ENCODE data around the gene PHF2.
A peak's percentile ranks its signal among the peaks of the same experiment; 100 is the strongest.

Gene PHF2

DNA sequence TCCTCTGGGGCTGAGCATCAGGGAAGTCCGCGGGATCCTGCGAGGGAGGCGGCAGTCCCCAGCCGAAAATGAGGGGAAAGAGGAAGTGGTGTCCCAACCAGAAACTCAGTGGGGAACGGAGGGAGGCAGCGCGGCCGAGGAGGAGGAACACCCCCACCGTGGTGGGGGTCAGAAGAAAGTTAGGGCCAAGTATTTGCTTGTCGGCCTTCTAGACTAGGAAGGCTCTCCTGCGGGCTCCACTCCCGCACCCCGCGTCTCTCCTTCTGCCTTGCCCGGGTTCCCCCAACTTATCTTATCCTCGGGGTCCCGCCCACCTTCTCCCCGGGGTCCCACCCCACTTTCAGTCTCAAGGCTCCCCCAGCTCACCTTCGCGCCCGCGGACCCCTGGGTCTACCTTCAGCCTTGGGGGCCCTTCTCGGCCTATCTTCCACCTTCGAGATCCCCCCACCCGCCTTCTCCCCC, 557 bp upstream of the PHF2 start:
- Histone ChIP-seq H3K9me2 (replicated peaks; ENCODE audit: insufficient read depth, low read length) (no peaks in the 10 kb centered on the region), H3K27me3 (replicated peaks; ENCODE audit: insufficient read depth, low read length) (no peaks in the 10 kb centered on the region), H3K9ac (ENCODE audit: low read length) (peak overlapping the region; percentile 78), H3K4me1 (ENCODE audit: low read length) (peaks cover 6% of the 10 kb centered on the region; the same call in 1 of the 2 replicates), H2AFZ (ENCODE audit: low read length) (peak overlapping the region; percentile 84), H3K4me3 (ENCODE audit: low read length) (peak overlapping the region; percentile 72), H3K36me3 (replicated peaks; ENCODE audit: insufficient read depth, low read length) (no peaks in the 10 kb centered on the region), H3K4me2 (ENCODE audit: low read depth, low read length) (peak overlapping the region; percentile 96), H3K79me2 (ENCODE audit: low read length) (peaks cover 45% of the 10 kb centered on the region), H4K20me1 (ENCODE audit: insufficient read depth, low read length) (no peaks in the 10 kb centered on the region), H3K9me3 (replicated peaks; ENCODE audit: insufficient read depth, low read length) (no peaks in the 10 kb centered on the region), H3F3A (ENCODE audit: insufficient read depth, low read length) (peaks cover 6% of the 10 kb centered on the region; the same call in 1 of the 2 replicates), H3K27ac (ENCODE audit: low read length) (no peak overlapping the region)
- peak; percentile 37 for DNase-seq
- TF ChIP-seq, protein P1, sequence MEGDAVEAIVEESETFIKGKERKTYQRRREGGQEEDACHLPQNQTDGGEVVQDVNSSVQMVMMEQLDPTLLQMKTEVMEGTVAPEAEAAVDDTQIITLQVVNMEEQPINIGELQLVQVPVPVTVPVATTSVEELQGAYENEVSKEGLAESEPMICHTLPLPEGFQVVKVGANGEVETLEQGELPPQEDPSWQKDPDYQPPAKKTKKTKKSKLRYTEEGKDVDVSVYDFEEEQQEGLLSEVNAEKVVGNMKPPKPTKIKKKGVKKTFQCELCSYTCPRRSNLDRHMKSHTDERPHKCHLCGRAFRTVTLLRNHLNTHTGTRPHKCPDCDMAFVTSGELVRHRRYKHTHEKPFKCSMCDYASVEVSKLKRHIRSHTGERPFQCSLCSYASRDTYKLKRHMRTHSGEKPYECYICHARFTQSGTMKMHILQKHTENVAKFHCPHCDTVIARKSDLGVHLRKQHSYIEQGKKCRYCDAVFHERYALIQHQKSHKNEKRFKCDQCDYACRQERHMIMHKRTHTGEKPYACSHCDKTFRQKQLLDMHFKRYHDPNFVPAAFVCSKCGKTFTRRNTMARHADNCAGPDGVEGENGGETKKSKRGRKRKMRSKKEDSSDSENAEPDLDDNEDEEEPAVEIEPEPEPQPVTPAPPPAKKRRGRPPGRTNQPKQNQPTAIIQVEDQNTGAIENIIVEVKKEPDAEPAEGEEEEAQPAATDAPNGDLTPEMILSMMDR (IDR thresholded peaks at IDR 0.05; ENCODE audit: low read length), result no peak
- TF ChIP-seq EZH2phosphoT487 (IDR thresholded peaks at IDR 0.05; ENCODE audit: low read length) (no peak), EZH2 (optimal IDR thresholded peaks at IDR 0.05; ENCODE audit: low read depth, low read length) (no peak)

DNA sequence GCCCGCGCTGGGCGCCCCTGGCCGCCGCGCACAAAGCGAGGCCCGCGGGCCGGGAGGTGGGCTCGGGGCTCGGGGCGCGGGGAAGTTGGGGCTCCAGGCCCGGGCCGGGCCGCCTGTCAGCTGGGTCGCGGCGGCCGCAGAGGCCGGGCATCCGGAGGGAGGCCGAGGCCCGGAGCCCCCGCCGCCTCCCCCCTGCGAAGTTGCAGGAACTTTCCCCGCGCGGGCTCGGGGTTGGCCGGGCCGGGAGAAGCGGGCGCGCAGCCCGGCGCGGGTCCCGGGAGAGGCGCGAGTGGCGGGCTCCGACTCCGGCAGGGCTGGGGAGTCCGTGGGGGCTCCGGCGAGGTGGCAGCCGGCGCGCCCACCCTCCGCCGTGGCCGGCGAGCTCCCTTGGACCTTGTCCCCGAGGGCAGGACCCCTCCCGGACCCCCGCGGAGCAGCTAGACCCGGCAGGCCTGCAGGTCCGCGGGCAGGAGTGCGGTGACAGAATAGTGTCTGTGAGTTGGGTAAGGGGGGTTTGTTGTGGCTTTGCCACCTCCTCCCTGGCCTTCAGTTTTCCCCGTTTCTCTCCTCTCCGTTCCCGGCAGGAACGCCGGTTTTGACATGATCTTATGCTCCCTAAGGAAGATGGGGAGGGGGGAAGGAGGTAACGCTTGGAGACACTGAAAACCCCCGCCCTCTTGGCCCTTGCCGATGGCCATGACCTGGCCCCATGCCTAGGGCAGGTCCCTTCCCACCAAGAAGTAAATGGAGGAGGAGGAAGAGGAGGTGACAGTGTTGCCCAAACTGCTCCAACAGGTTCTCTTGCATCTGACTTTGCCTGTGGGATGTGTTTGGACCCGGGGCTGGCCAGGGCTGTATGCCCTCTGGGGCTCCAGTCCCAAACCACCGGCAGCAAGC, 942 bp downstream of the PHF2 start:
- Histone ChIP-seq H3F3A (ENCODE audit: insufficient read depth, low read length) (peaks cover 6% of the 10 kb centered on the region; the same call in 1 of the 2 replicates), H3K27me3 (replicated peaks; ENCODE audit: insufficient read depth, low read length) (no peaks in the 10 kb centered on the region), H3K79me2 (ENCODE audit: low read length) (peaks cover 60% of the 10 kb centered on the region), H3K27ac (ENCODE audit: low read length) (no peak overlapping the region), H4K20me1 (ENCODE audit: insufficient read depth, low read length) (no peaks in the 10 kb centered on the region; the same call in 1 of the 2 replicates), H3K4me1 (ENCODE audit: low read length) (peaks cover 6% of the 10 kb centered on the region; the same call in 1 of the 2 replicates), H3K4me2 (ENCODE audit: low read depth, low read length) (peak overlapping the region; percentile 65), H3K9me2 (replicated peaks; ENCODE audit: insufficient read depth, low read length) (no peaks in the 10 kb centered on the region), H3K9me3 (replicated peaks; ENCODE audit: insufficient read depth, low read length) (no peaks in the 10 kb centered on the region), H3K4me3 (ENCODE audit: low read length) (peak overlapping the region; percentile 68), H3K9ac (ENCODE audit: low read length) (peak overlapping the region; percentile 68), H2AFZ (ENCODE audit: low read length) (0 out of 2 replicates have a peak overlapping the region, but pooled peaks have one; percentile 40), H3K36me3 (replicated peaks; ENCODE audit: insufficient read depth, low read length) (no peaks in the 10 kb centered on the region)
- TF ChIP-seq EZH2 (optimal IDR thresholded peaks at IDR 0.05; ENCODE audit: low read depth, low read length) (no peak), EZH2phosphoT487 (IDR thresholded peaks at IDR 0.05; ENCODE audit: low read length) (no peak)
- TF ChIP-seq, protein P1 (IDR thresholded peaks at IDR 0.05; ENCODE audit: low read length), result no peak
- peak; percentile 32 for DNase-seq

DNA sequence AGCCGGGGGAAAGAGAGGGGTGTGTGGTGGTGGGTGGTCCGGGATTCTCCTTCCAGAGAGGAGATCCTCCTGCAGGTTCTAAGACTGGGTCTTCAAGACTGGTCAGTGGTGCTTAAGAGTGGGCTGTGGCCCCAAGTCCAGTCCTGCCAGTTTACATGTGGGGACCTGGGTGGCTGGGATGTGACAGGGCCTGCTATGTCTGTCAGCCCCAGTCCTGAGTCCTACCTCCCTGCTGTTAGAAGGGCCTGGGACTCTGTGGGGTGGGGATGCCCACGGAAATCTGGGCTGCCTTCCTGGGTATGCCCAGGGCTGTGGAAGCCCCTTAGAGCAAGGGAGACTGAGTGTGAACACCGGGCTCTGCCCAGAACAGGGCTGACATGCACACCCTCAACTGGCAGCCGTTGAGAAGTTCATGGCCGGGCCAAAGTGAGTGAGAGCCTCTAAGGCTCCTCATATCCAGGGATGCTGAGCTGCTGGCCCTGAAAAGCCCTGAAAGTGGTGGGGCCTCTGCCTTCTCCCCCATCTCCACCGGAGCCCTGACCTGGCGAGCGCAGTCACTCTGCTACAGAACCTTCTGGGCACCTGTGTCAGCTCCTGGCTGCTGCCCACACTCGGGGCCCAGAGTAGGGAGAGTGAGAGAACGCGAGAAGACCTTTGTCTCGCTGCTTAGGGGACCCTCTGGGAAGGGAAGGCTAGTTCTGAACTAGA, 1.7 kb downstream of the PHF2 start:
- H2AFZ ChIP-seq (ENCODE audit: low read length), result no peak overlapping the region
- H3K4me2 ChIP-seq (ENCODE audit: low read depth, low read length), result peak overlapping the region; percentile 65; the same call in 1 of the 2 replicates
- no peak overlapping the region for H3K27ac ChIP-seq (ENCODE audit: low read length)
- TF ChIP-seq EZH2 (optimal IDR thresholded peaks at IDR 0.05; ENCODE audit: low read depth, low read length), result no peak
- TF ChIP-seq EZH2phosphoT487 (IDR thresholded peaks at IDR 0.05; ENCODE audit: low read length), result no peak
- TF ChIP-seq, protein P1 (IDR thresholded peaks at IDR 0.05; ENCODE audit: low read length), result no peak
- H3F3A ChIP-seq (ENCODE audit: insufficient read depth, low read length), result peaks cover 6% of the 10 kb centered on the region; the same call in 1 of the 2 replicates
- H3K9me2 ChIP-seq (replicated peaks; ENCODE audit: insufficient read depth, low read length), result no peaks in the 10 kb centered on the region
- H3K79me2 ChIP-seq (ENCODE audit: low read length), result peaks cover 68% of the 10 kb centered on the region
- no peaks in the 10 kb centered on the region for H3K9me3 ChIP-seq (replicated peaks; ENCODE audit: insufficient read depth, low read length)
- no peaks in the 10 kb centered on the region for H3K36me3 ChIP-seq (replicated peaks; ENCODE audit: insufficient read depth, low read length)
- no peaks in the 10 kb centered on the region; the same call in 1 of the 2 replicates for H4K20me1 ChIP-seq (ENCODE audit: insufficient read depth, low read length)
- DNase-seq, result no peak
- peak overlapping the region; percentile 68 for H3K4me3 ChIP-seq (ENCODE audit: low read length)
- H3K4me1 ChIP-seq (ENCODE audit: low read length), result peaks cover 6% of the 10 kb centered on the region; the same call in 1 of the 2 replicates
- no peak overlapping the region; the same call in 1 of the 2 replicates for H3K9ac ChIP-seq (ENCODE audit: low read length)
- H3K27me3 ChIP-seq (replicated peaks; ENCODE audit: insufficient read depth, low read length), result no peaks in the 10 kb centered on the region
